Smooth muscle cell of the brain vasculature (primary cell): ENCODE data around the gene HSDL1.

Experiments used
- DNase-seq: peaks from one replicate; pipeline ENCODE4 v3.0.0-alpha.2; 2012; ENCODE audit warnings: low read depth, low spot score

HSDL1 gene

DNA sequence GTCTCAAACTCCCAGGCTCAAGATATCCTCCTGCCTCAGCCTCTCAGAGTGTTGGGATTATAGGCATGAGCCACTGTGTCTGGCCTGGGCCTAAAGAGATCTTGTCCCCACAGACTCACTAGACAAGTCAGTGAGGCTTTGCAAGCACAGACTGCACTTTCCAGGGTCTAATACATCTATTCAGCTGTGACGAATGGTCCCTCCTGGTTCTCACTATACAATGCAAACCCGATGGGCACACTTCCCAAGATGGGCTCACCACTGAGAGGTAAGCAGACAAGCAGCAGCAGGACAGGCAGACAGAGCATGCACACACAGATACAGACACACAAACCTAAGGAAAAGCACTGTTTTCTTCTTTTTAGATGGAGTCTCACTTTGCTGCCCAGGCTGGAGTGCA lies 37.1 kb downstream of the HSDL1 start:
- no peak for DNase-seq

DNA sequence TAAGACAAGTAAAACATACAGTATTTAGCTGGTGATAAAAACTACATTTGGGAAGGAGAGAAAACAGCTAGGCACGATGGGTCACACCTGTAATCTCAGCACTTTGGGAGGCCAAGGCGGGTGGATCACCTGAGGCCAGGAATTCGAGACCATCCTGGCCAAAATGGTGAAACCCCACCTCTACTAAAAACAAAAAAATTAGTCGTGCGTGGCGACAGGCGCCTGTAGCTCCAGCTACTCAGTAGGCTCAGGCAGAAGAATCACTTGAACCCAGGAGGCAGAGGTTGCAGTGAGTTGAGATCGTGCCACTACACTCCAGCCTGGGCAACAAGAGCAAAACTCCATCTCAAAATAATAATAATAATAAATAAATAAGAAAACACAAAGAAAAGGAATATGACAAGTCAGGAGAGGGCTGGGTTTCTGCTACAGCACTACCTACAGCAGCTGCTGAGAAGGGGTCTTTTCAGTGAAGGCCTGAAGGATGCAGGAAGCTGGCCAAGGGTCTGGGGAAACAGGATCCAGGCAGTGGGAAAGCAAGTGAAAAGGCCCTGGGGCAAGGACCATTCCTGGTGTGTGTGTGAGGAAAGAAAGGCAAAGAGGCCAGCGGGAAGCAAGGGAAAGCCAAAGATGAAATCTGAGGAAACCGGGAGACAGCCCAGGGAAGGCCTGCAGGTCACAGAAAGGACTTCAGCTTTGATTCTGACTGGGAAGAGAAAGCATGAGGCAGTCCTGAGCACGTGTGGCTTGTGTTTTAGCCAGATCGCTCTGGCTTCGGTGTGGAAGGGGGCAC lies 38.8 kb downstream of the HSDL1 start:
- no peak for DNase-seq

DNA sequence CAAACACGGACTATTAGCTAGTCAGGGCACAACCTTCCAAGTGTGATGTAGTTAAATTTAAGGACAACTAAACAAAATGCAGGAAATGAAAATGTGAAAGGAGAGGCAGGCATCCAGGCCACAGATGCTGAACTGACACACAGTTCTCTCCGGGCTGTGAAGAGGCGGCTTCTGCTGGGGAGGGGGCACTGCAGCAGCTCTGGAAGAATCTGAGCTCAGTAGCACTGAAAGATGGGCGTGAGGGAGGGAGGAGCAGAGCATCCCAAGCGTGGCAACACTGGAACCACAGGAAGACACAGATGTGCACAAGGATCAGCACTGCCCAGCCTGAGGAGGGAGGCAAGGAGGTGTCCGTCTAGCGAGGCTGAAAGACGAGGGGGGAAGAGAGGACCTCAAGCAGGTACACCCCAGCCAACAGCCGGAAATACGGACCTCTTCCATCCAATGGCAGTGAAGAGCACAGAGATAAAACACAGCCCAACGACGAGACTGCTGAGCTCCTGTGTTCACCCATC lies 39.6 kb downstream of the HSDL1 start:
- DNase-seq: no peak

DNA sequence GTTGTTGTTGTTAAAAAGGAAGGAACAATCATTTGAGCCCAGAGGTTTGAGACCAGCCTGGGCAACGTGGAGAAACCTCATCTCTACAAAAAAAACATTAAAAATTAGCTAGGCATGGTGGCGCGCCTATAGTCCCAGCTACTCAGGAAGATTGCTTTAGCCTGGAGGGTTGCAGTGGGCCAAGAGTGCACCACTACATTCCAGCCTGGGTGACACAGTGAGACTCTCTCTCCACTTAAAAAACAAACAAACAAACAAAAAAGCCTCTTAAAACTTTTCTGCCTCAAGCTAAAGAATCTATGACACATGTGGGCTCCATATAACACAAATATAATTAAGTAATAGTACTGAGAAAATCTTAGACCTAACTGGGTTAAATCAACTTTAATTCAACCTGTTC lies 40.7 kb downstream of the HSDL1 start:
- no peak for DNase-seq

DNA sequence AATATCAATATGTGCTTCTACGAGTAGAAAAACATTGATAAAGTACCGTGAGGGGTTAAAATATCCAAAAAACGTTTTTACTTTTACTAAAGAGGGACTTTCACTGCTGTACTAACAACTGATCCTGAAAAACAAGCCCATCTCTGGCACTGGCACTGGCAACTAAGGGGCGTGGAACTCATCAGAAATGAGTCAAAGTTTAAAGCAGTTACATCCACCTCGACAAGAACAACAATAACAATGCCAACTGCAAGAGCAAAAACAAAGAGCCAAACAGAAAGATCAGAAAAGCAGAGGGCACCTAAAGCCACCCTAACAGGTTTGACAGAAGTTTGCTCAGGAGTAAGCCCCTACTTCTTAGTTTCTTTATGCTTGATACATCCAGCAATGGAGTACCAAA lies 41.3 kb downstream of the HSDL1 start:
- no peak for DNase-seq

DNA sequence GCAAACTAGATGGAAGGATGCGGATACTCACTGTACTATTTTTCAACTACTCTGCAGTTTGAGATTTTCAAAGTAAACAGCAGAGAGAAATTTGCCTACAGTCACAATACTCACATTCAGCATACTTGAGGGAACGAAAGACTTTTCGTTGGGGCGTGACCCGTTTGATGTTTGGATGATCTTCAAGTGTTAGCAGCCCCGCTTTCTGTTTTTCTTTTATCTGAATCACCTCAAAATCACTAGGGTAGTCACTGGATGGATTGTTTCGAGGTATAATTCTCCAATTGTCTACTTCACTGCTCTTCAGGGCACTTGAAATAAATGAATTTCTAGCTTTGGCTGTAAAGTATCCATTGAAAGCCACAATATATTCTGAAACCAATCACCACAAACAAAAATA lies 46.0 kb downstream of the HSDL1 start:
- no peak for DNase-seq

DNA sequence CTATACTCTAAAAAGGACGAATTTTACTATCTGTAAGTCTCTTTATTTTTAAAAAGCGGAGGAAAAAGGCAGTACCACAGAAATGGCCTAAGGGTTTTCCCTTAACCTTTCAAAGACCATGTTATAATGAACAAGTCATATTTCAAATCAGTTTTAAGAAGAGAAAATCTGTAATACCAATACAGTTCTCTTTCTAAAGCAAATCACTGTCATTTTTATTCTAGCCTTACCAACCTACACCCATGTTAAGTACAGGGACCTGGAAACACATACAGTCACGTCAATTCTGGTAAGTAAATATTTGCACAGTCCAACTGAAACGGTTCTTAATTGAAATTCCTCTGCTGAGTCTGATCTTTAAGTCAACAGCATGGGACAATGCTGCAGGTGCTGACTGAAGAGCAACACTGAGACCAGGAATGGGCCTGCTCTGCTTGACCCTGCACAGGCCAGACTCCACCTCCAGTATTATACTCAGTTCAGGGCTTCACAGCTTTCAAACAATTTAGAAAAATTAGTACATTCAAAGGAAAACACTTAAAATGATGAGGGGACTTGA lies 48.5 kb downstream of the HSDL1 start:
- DNase-seq: no peak

DNA sequence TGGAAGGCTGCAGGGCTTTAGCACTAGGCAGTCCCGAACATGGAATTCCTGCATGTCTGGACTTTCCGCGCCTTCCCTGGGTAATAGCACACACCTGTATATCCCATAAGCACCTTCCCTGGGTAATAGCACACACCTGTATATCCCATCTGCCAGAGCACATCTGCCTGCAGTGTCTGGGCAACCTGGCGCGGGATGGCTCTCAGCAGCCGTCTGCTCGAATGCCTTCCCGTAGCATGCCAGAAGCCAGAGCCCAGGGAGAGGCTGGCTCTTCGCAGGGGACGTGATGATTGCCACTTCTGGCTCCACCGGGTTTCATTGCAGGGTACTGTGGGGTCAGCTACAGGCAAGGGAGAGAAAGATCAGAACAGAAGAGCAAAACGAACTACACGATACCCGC lies 49.5 kb downstream of the HSDL1 start:
- DNase-seq: no peak

DNA sequence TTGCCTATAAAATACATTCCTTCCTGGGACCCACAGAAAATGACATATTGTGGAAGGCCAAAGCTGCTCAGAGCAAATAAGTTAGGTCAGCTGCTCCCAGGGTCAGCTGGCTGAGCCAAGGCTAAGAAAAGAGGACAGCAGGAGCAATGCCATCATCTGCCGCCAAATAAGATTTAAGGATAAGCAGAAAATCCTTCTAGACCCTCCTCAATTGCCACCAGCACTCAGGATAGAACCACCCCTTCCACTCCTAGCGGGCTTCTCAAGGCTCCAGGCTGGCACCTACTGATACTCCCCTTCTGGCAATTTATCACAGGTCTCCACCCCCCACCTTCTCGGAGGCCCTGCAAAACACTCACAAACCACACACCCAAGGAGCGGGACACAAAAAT lies 51.1 kb downstream of the HSDL1 start:
- no peak for DNase-seq

DNA sequence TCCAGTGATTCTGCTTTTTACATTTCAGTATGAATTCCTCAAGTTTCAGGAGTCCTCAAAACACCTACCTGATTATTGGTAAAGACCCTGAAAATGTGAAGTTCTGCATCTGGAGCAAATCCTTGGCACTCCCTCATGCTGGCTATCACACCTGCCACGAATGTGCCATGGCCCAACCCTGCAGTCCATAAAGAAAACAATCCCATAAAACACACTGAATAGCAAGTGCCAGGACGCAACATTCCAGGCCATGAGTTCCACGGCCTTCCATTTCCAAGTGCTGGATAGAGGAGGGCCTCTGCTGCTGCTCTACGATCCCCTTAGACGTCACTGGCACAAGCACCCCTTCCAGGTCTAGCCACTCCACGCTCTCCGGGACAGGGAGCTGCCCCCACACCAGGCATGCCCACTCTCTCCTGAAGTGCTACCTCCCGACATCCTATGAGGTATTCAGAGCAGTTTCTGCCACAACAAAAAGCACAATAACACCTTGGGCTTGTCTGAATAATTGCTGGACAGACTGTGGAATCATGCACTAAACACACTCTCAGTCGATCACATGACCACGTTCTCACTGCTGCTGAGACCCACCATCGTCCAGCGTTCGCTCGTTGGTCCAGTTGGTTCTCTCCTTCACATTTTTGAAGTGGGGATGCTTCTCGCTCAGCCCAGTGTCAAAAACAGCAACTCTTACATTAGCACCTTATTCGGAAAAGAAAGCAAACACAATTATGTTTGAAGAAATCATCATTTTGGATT lies 51.7 kb downstream of the HSDL1 start:
- no peak for DNase-seq

DNA sequence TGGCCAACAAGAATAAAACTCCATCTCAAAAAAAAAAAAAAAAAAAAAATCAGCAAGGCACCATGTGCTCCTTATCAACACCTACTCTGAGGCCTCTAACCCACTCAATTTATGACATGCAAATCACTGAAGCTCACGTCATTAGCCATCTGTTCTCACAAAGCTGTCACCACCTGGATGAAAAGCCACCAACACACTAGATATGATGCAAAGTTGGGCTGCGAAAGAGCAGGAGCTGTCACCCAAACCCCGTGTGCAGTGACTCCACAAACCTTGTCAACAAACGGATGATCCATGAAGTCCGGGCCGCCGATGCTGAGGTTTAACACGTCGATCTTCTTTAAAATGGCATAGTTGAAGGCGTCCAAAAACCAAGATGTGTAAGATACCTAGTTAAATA lies 53.5 kb downstream of the HSDL1 start:
- DNase-seq: no peak

DNA sequence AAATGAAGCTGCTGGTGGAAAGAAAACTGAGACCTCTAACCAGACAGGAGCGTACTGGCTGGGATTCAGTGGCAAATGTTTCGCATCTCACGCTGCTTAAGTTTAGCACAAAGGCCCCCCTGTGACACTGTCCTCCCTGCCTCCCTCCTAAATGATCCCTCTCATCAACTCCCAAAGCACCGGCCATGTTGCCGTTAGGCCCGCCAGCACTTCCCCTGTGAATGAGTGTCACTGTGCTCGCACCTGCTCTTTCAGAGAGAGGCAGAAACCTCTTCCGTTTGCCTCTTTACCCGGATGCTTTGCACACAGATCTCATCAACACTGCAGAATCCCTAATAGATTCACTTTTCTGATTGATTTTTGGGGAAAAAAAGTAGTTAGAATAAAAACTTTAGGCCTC lies 54.8 kb downstream of the HSDL1 start:
- DNase-seq: no peak

DNA sequence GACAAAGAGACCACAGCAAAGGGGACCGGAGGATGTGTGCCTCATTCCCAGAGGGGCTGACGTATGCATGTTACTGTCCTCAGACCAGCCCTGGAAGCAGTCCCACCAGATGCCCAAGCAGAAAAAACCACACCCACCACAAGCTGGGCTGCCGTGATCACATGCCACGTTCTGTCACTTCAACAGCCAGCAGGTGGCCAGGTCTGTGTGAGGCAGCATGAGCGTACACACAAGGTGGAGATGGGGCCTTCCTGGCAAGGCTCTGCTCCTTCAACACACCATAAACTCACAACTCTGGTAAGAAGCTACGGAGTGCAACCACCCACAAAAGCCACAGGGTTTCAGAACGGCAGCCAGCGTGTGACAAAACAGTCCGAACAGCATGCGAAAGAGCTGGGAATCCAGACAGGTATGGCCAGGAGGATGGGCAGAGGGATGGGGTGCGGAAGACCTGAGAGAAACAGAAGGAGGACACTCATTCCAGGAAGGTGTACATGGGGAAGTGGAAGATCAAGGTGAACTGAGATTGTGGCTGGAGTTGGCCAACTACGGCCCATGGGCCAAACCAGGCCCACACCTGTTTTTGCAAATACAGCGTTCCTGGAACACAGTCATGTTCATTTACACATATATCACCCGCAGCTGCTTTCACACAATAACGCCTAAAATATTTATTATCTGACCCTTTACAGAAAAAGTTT lies 56.1 kb downstream of the HSDL1 start:
- no peak for DNase-seq

DNA sequence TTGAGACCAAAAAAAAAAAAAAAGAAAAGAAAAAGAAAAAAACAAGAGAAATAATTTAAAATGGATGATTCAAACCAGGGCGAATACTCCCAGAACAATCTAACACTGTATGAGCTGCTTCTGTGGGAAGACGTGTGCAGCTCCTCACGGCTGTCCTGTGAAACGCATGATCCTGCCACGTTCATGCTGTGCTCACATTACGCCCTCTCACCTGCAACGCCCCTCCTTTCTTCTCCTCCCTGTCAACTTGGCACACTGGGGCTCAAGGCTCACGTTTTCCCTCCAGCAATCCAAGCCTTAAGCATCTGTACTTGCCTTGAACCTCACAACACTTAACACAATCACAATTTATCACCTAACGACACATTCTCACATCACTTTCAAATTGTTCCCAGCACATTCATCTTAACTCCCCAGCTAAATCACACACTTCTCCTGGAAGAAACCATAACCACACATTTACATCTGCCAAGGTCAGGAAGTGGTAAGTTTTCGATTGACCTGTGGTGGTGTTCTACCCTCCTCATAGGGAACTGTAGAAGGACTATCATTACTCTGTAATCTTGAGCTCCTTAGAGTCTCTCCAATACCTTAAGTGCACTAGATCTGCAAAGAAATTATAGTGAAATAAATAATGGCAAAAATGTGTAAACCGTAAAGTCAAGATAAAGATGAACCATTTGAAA lies 57.4 kb downstream of the HSDL1 start:
- no peak for DNase-seq

DNA sequence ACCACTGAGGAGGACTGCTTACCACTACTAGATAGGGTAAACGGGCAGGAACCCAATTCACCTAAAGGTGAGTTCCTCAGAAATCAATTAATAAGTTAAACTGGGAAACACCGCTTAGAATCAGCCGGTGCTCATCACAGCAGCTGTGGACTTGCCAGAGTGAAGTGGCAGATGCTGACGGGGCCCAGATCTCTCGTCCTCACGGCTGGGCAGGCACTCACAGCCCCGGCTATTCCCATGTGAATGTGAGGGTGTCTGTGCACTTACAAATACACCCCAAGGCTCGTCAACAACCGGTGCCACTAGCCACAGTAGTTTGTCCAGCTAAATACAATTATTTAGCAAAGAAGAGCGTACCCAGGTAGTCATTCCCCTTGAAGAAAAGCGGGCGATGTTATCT lies 58.0 kb downstream of the HSDL1 start:
- no peak for DNase-seq

DNA sequence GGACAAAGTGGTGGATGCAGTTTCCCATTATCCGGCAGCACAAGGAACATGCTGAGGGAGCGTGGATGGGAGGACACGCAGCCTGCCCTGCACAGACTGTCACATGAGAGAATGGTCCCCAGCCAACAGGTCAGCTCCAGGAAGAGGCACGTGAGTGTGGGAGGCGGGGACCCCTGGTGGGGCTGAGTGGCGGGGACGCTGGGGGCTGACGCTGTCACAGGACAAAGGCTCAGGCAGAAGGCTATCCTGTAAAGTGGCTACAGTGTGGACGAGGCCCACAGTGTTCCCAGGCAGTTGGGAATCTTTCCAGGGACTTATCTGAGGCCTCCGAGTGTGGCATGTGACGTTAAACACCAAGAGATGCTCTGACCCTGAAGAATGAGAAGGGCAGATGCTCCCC lies 58.6 kb downstream of the HSDL1 start:
- no peak for DNase-seq

DNA sequence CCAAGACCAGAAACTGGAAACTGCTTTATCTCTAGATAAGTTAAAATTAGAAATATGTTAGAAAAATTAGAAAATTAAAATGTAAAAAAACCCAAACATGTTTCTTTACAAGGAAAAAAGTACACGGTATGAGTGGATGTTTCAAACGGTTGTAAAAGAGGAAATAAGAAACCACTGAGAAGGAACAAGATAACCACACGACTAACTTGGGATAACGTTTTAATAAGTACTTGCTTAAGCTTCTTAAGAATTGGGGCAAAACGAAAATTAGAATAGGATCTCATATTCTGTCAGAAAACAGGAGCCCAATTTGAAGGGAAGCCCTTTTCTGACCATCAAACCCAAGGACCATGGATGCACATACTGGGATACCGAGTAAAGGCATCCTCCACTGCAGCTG lies 59.2 kb downstream of the HSDL1 start:
- DNase-seq: no peak

DNA sequence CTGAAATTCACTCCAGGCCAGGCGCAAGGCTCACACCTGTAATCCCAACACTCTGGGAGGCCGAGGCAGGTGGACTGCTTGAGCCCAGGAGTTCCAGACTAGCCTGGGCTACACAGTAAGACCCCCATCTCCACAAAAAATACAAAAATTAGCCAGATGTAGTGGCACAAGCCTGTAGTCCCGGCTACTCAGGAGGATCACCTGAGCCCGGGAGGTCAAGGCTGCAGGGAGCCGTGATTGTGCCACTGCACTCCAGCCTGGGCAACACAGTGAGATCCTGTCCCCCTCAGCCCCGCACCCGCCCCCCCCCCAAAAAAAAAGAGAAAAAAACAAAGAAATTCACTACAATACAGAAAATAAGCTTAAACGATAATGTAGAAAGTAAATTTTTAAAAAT lies 59.7 kb downstream of the HSDL1 start:
- no peak for DNase-seq

DNA sequence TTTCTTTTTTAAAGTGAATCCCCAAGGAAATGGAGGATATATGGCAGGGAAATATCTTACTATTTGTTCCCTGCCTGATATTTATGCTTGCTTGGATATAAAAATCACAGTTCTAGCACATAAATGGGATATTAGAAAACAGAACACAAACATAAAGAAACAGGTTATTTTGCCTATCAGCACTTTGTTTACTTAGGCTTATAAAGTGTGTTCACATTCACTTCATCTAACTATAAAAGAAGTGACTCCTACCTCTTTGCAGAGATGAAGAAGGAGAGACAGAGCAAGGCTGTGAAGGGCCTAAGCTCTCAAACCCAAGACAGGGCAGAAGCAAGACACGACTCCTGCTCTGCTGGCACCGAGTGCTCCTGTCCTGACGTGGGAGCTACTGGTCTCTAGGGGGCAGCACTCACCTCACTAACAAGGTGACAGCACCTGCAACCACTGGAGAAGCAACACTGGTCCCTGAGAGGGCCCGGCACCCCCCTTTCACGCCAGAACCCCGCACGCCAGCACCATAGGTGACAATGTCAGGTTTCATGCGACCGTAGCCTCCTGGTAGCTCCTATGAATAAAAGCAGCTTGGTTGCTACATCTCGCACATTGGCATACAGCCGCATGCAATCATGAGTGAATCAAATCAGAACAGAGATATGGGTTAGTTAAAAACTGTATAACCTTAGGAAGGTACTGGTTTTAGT lies 60.3 kb downstream of the HSDL1 start:
- DNase-seq: peak; percentile 24

DNA sequence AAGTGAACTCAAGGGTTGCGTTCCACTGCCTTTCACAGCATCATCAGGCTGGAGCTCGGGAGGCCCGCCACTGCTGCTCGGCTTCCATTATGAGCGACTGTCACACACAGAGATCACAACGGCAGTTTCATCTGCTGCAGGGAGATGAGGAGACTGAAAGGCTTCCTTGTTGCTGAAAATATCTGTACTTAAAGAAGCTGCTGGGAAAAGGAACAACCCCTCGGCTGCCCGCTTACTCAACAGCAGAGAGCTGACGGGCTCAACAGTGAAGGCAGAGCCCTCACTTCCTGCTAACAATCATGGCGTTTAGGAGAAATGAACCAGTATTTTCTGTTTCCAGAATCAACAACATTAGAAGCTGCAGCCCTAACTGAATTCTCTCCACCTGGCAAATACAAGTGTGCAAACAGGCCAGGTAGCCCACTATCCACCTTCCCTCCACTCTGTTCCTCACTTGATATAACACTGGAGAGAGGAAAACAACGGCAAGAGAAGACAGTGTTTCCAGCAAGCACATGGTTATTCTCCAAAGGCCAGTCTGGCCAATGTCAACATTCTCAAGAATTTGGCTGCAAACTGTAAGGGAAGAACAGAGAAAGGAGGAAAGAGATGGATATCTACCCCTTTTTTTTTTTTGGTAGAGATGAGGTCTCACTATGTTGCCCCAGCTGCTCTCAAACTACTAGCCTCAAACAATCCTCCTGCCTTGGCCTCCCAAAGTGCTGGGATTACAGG lies 62.0 kb downstream of the HSDL1 start:
- DNase-seq: no peak
